IPS DF 6.9 (cell line): ENCODE data around the gene NLN.

Experiments used
- DNase-seq: peaks from one replicate; pipeline ENCODE4 v3.0.0-alpha.2; 2013; ENCODE audit warnings: low read depth, low spot score
- H3K27ac ChIP-seq: one replicate; pipeline ENCODE4 v1.5.1; 2013; ENCODE audit warnings: low read length, control low read depth
- H3K27me3 ChIP-seq: 2 replicates; pipeline ENCODE4 v1.6.1; 2013; ENCODE audit warnings: mild to moderate bottlenecking, low read length; ENCODE audit not compliant: control insufficient read depth, insufficient read depth
- H3K36me3 ChIP-seq: 2 replicates; pipeline ENCODE4 v1.6.1; 2013; ENCODE audit warnings: low read length; ENCODE audit not compliant: control insufficient read depth, insufficient read depth
- H3K4me1 ChIP-seq: 2 replicates; pipeline ENCODE4 v1.6.1; 2013; ENCODE audit warnings: low read length; ENCODE audit not compliant: control insufficient read depth, insufficient read depth
- H3K4me3 ChIP-seq: 2 replicates; pipeline ENCODE4 v1.5.1; 2013; ENCODE audit warnings: mild to moderate bottlenecking, low read length
- H3K9me3 ChIP-seq: 2 replicates; pipeline ENCODE4 v1.6.1; 2013; ENCODE audit warnings: low read length, inconsistent platforms; ENCODE audit not compliant: control insufficient read depth, insufficient read depth
- WGBS: extraction: QIAGEN DNeasy Blood & Tissue Kit; methylation state at CpG from one replicate; pipeline ENCODE4 v1.1.7; 2013; ENCODE audit warnings: mixed read lengths, missing lambda C conversion rate; ENCODE audit not compliant: insufficient read length, insufficient coverage; 5-methylcytosine and 5-hydroxymethylcytosine counted together

The NLN gene

GRCh38 chr5:65808251-65808741, 86.3 kb downstream of the NLN start:
- DNase-seq = no peak
- no peaks in the 10 kb centered on the region for H3K4me1 ChIP-seq
- no CpG with 5 or more reads among the region's 5 CpGs for WGBS

GRCh38 chr5:65808818-65809217, 86.8 kb downstream of the NLN start:
- Histone ChIP-seq H3K27me3 (no peaks in the 10 kb centered on the region), H3K9me3 (no peaks in the 10 kb centered on the region), H3K27ac (no peak overlapping the region), H3K4me1 (no peaks in the 10 kb centered on the region), H3K4me3 (no peak overlapping the region), H3K36me3 (peaks cover 12% of the 10 kb centered on the region; the same call in 1 of the 2 replicates)
- no CpG with 5 or more reads among the region's 1 CpG for WGBS
- DNase-seq = no peak

More at GRCh38 chr5:65808251-65808741, 86.3 kb downstream of the NLN start:
- no peak overlapping the region for H3K4me3 ChIP-seq
- H3K9me3 ChIP-seq = no peaks in the 10 kb centered on the region
- no peaks in the 10 kb centered on the region for H3K27me3 ChIP-seq
- H3K36me3 ChIP-seq = peaks cover 10% of the 10 kb centered on the region; the same call in 1 of the 2 replicates
- H3K27ac ChIP-seq = no peak overlapping the region

GRCh38 chr5:65809817-65810531, 88.0 kb downstream of the NLN start:
- Histone ChIP-seq H3K4me3 (no peak overlapping the region), H3K4me1 (no peaks in the 10 kb centered on the region), H3K9me3 (no peaks in the 10 kb centered on the region; the same call in 1 of the 2 replicates), H3K27me3 (no peaks in the 10 kb centered on the region), H3K36me3 (peaks cover 16% of the 10 kb centered on the region; the same call in 1 of the 2 replicates), H3K27ac (no peak overlapping the region)
- no CpG with 5 or more reads among the region's 8 CpGs for WGBS
- no peak for DNase-seq

- no peaks in the 10 kb centered on the region for H3K27me3 ChIP-seq
- no peak overlapping the region for H3K27ac ChIP-seq
- no peak overlapping the region for H3K4me3 ChIP-seq
- H3K36me3 ChIP-seq = peaks cover 16% of the 10 kb centered on the region; the same call in 1 of the 2 replicates
- WGBS = 100% methylated on average over 1 of the region's 3 CpGs
- no peak for DNase-seq
- H3K4me1 ChIP-seq = no peaks in the 10 kb centered on the region
- no peaks in the 10 kb centered on the region; the same call in 1 of the 2 replicates for H3K9me3 ChIP-seq
These were observed 89.0 kb downstream of the NLN start for GRCh38 chr5:65811004-65811403.

- Histone ChIP-seq H3K36me3 (peaks cover 16% of the 10 kb centered on the region; the same call in 1 of the 2 replicates), H3K4me1 (no peaks in the 10 kb centered on the region), H3K27me3 (no peaks in the 10 kb centered on the region), H3K9me3 (no peaks in the 10 kb centered on the region; the same call in 1 of the 2 replicates), H3K4me3 (no peak overlapping the region), H3K27ac (no peak overlapping the region)
- WGBS = no CpG with 5 or more reads among the region's 3 CpGs
- DNase-seq = no peak
These were observed 89.9 kb downstream of the NLN start for GRCh38 chr5:65811885-65812284.

GRCh38 chr5:65812648-65813047, 90.6 kb downstream of the NLN start:
- no peak overlapping the region for H3K4me3 ChIP-seq
- peaks cover 16% of the 10 kb centered on the region; the same call in 1 of the 2 replicates for H3K36me3 ChIP-seq
- no peaks in the 10 kb centered on the region; the same call in 1 of the 2 replicates for H3K9me3 ChIP-seq
- DNase-seq = no peak
- H3K4me1 ChIP-seq = no peaks in the 10 kb centered on the region
- no peak overlapping the region for H3K27ac ChIP-seq
- no peaks in the 10 kb centered on the region for H3K27me3 ChIP-seq
- WGBS = no CpG with 5 or more reads among the region's 2 CpGs

GRCh38 chr5:65813174-65813573, 91.2 kb downstream of the NLN start:
- no peaks in the 10 kb centered on the region for H3K4me1 ChIP-seq
- H3K27me3 ChIP-seq = no peaks in the 10 kb centered on the region
- H3K4me3 ChIP-seq = no peak overlapping the region
- DNase-seq = no peak
- no peaks in the 10 kb centered on the region; the same call in 1 of the 2 replicates for H3K9me3 ChIP-seq
- H3K27ac ChIP-seq = no peak overlapping the region
- H3K36me3 ChIP-seq = peaks cover 16% of the 10 kb centered on the region; the same call in 1 of the 2 replicates

GRCh38 chr5:65815161-65815560, 93.2 kb downstream of the NLN start:
- WGBS = no CpG with 5 or more reads among the region's 1 CpG
- H3K27ac ChIP-seq = no peak overlapping the region
- H3K36me3 ChIP-seq = peaks cover 11% of the 10 kb centered on the region; the same call in 1 of the 2 replicates
- H3K27me3 ChIP-seq = no peaks in the 10 kb centered on the region
- DNase-seq = no peak
- H3K9me3 ChIP-seq = no peaks in the 10 kb centered on the region; the same call in 1 of the 2 replicates
- 0 out of 2 replicates have a peak, but pooled peaks cover 1% of the 10 kb centered on the region for H3K4me1 ChIP-seq
- H3K4me3 ChIP-seq = no peak overlapping the region

GRCh38 chr5:65816729-65817128, 94.7 kb downstream of the NLN start:
- H3K36me3 ChIP-seq = peaks cover 9% of the 10 kb centered on the region; the same call in 1 of the 2 replicates
- no peak for DNase-seq

GRCh38 chr5:65817931-65818330, 95.9 kb downstream of the NLN start:
- Histone ChIP-seq H3K4me1 (0 out of 2 replicates have a peak, but pooled peaks cover 1% of the 10 kb centered on the region), H3K27ac (no peak overlapping the region), H3K36me3 (peaks cover 7% of the 10 kb centered on the region; the same call in 1 of the 2 replicates), H3K4me3 (no peak overlapping the region), H3K9me3 (no peaks in the 10 kb centered on the region; the same call in 1 of the 2 replicates), H3K27me3 (no peaks in the 10 kb centered on the region)
- no CpG with 5 or more reads among the region's 4 CpGs for WGBS
- no peak for DNase-seq

More at GRCh38 chr5:65816729-65817128, 94.7 kb downstream of the NLN start:
- Histone ChIP-seq H3K27ac (no peak overlapping the region), H3K4me1 (0 out of 2 replicates have a peak, but pooled peaks cover 1% of the 10 kb centered on the region), H3K4me3 (no peak overlapping the region), H3K9me3 (no peaks in the 10 kb centered on the region; the same call in 1 of the 2 replicates), H3K27me3 (no peaks in the 10 kb centered on the region)
- no CpG with 5 or more reads among the region's 2 CpGs for WGBS
